Prostate gland (tissue), 2 donors: Measurements from ENCODE around the gene FOXO4.

Experiments
- CTCF ChIP-seq, 4 experiments: fragments of 200-600 bp in 2 of 4; fragments of 450-650 bp in 2 of 4; sonication (generic) in 2 of 4; IDR thresholded peaks; 1 replicate in 3 of 4; 2 replicates in 1 of 4; pipeline ENCODE4 v1.5.1; 2016 to 2019; ENCODE audit warnings: antibody characterized with exemption in 4 of 4, mild to moderate bottlenecking in 2 of 4, moderate library complexity in 2 of 4
- POLR2A ChIP-seq: fragments of 450-650 bp; IDR thresholded peaks from one replicate; pipeline ENCODE4 v1.6.1; 2016; ENCODE audit warnings: antibody characterized with exemption, mild to moderate bottlenecking

DNA sequence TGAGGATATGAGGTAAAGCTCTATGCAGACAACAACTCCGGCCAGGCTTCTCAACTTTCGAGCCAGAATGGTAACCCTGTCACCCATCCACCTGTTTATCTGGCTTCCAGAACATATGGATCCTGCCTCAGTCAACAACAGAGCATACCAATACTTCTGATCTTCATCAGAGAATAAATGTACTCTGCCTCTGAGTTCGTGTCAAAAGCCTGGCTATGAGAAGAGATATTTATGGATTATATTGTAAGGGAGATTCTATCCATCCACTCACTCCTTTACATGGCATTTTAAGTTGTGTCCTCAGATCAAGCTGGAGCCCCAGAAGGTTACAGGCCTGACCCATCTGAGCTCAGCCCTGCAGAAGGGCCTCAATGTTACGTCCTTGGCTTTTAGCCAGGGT lies 9.8 kb upstream of the FOXO4 start:
- no peak for TF ChIP-seq CTCF (IDR thresholded peaks at IDR 0.05)
- no peak for TF ChIP-seq POLR2A
